Stimulated activated CD8-positive, alpha-beta memory T cell treated with anti-CD3 and anti-CD28 coated beads, Interleukin-7, amount 100 ng/mL, for 1 hour (primary cell): Measurements from ENCODE around the gene SNX27.
"Not testable (repeated sequence)": the region's sequence is repeated elsewhere in the genome, so short reads cannot be mapped to it uniquely, and the experiment has no call there.

Source experiments
- DNase-seq, 2 donors: peaks; one replicate each; pipeline ENCODE4 v3.0.0-alpha.2; 2020; ENCODE audit warnings: low read depth in 2 of 2

Gene SNX27

DNA sequence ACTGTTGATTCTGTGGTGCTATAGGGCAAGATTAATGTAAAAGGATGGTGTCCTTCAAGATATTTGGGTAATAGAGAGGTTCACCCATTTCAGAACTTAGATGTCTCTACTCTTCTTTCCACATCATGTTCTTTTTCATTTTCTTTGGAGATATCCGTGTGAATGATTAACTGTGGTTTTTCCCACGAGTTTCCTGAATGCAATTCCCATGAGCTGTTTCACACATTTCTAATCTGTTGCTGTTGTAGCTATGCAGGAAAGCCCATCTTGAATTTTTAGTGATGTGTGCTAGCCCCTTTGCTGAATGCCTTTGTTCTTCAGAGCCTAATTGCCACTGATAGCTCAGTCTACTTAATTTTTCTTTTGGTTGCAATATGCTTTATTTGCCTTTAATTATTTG, 27.6 kb downstream of the SNX27 start:
- no peak for DNase-seq

DNA sequence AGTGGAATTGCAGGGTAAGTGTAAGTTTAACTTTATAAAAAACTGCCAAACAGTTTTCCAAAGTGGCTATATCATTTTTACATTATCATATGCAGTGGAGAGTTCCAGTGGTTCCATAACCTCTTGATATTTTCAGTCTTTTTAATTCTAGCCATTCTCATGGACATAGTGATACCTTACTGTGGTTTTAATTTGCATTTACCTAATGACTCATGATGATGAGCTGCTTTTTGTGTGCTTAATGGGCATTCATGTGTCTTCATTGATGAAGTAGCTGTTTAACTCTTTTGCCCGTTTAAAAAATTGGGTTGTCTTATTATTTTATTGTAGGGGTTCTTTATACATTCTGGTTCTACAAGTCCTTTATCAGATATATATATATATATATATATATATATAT, 29.4 kb downstream of the SNX27 start:
- no peak for DNase-seq

DNA sequence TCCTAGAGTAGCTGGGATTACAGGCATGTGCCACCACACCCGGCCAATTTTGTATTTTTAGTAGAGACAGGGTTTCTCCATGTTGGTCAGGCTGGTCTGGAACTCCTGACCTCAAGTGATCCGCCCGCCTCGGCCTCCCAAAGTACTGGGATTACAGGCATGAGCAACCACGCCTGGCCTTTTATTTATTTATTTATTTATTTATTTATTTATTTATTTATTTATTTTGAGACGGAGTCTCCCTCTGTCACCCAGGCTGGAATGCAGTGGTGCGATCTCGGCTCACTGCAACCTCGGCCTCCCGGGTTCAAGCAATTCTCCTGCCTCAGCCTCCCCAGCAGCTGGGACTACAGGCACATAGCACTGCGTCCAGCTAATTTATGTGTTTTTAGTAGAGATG, 31.2 kb downstream of the SNX27 start:
- DNase-seq: not testable (repeated sequence)

DNA sequence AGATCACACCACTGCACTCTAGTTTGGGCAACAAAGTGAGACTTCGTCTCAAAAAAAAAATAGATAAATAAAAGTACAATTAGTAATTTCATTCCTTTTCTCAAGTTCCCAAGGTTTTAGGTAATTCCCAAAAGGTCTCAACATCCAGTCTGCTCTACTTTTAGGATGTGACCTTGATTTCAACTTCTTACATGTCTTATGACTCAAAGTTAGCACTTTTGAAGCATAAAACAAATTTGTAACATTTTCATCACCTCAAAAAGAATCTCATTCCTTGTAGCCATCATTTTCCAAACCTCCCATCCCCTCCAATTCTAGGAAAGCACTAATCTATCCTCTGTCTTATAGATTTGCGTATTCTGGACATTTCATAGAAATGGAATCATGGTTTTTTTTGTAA, 32.2 kb downstream of the SNX27 start:
- no peak for DNase-seq

DNA sequence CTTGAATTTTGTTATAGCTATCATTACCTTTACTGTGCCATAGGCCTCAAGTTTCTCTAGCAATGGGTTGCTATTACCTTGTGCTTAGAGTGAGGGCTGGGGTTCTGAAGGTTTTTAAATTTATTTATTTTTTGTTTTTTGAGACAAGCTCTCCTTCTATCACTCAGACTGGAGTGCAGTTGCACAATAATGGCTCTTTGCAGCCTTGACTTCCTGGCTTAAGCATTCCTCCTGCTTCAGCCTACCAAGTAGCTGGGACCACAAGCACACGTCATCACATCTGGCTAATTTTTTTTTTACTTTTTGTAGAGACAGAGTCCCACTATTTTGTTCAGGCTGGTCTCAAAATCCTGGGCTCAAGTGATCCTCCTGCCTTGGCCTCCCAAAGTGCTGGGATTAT, 41.5 kb downstream of the SNX27 start:
- DNase-seq: no peak

DNA sequence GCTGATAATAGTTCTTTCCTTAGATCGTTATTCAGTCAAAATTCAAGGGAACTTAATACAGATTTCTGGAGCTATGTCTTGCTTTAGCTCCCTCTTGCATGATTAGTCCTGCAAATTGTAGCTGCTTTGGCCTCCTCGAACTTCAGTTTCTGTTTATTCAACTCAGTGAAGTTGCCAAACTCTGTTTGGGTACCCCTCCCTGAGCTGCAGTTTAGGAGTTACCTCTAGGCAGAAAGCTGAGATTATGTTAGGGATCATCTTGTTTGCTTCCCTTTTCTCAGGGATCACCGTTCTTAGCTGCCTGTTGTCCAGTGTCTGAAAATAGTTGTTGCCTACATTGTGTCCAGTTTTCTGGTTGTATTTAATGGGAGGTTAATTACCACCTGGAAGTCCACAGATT, 43.5 kb downstream of the SNX27 start:
- no peak for DNase-seq

DNA sequence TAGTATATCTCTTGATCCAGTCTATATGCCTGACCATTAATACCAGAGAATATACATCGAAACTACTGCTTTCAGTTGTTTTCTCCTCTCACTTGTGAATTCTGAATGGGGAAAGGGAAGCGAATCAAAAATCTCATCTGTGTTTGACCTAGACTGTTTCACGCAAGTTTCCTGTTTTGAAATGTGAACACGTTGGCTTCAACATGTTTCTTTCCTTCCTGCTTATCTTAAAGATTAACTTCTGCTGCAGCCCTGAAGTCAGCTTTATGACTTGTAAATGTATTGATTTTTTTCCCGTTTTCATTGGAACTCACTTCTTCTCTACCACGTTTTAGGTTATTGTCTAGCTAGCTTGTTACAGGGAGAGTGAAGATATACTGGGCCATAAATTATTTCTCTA, 49.9 kb downstream of the SNX27 start:
- DNase-seq: no peak

DNA sequence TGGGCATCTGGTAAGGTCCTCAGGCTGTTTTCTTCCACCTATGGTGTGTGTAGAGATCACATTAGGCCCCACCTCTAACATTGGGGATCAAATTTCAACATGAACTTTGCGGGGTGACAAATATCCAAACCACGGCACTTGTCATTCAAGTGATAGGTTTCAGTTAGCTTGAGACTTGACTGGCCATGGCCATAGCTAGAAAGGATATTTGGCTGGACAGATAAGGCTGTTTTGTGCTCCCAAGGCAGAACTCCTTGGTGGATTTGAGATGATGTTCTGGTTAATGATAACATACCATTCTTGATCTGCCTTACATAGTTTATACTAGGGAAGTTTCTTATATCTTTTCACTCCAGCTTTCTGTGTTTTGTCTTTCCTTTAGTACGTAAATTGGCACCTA, 56.2 kb downstream of the SNX27 start:
- no peak for DNase-seq

DNA sequence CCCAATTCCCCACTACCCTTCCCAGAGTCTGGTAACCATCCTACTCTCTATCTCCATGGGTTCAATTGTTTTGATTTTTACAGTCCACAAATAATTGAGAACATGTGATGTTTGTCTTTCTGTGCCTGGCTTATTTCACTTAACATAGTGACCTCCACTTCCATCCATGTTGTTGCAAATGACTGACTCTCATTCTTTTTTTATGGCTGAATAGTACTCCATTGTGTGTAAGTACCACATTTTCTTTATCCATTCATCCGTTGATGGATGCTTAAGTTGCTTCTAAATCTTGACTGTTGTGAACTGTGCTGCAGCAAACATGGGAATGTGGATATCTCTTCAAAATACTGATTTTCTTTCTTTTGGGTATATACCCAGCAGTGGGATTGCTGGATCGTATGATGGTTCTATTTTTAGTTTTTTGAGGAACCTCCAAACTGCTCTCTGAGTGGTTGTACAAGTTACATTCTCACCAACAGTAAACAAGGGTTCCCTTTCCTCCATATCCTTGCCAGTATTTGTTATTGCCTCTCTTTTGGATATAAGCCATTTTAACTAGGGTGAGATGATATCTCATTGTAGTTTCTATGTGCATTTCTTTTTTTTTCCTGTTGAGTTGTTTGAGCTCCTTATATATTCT, 58.3 kb downstream of the SNX27 start:
- not testable (repeated sequence) for DNase-seq

DNA sequence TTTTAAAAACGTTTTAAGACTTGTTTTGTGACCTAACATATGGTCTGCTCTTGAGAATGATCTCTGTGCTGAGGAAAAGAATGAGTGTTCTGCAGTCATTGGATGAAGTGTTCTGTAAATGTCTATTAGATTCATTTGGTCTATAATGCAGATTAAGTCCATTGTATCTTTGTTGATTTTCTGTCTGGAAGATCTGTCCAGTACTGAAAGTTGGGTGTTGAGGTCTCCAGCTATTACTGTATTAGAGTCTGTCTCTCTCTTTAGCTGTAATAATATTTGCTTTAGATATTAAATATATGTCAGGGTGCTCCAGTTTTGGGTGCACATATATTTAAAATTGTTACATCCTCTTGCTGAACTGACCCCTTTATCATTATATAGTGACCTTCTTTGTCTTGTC, 61.6 kb downstream of the SNX27 start:
- DNase-seq: no peak

DNA sequence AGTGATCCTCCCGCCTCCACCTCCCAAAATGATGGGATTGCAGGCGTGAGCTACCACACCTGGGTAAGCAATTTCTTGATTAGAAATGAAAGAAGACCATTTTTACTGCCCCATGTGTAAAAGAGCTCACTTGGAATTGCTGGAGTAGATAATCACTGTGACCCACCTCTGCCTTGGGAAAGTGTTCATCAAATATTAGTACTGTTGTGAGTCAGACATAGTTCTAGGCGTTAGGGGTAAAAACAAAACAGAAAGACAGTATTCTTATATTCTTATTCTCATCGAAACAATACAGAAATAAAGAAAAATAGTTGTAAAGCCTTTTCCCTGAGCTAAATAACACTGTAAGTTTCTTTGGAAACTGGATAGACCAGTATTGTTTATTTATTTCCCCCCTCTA, 68.5 kb downstream of the SNX27 start:
- DNase-seq: no peak

DNA sequence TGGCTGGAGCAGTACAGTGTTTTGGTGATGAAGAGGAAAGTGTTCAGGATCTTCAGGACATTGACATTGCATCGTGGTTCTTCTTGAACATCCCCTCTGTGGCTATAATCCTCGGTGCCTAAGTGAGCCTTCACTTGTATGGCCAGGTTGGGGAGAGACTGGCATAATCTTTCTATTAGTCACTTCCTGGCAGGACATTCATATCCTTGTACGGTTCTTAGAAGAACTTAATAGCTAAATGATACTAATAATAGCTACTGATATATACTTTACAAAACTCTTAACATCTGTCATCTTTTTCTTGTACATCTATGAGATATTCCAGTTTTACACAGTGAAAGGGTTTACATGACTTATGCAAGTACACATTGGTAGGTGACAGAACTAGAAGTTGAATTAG, 69.0 kb downstream of the SNX27 start:
- no peak for DNase-seq

DNA sequence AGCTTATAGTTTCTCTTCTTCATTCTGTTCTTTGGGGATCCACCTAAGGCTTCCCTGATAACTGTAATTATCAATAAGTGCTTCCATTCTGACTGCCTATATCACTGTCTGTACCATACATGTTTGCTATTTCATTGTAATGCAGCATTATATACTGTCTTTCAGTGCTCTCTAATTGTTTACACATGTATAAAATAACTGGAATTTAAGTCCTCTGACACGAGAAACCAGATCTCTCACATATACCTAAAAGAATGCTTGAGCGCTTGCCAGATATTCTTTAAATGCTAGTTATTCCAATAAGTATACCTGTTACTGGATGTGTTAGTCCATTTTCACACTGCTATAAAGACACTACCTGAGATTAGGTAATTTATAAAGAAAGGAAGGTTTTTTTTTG, 70.1 kb downstream of the SNX27 start:
- no peak for DNase-seq

DNA sequence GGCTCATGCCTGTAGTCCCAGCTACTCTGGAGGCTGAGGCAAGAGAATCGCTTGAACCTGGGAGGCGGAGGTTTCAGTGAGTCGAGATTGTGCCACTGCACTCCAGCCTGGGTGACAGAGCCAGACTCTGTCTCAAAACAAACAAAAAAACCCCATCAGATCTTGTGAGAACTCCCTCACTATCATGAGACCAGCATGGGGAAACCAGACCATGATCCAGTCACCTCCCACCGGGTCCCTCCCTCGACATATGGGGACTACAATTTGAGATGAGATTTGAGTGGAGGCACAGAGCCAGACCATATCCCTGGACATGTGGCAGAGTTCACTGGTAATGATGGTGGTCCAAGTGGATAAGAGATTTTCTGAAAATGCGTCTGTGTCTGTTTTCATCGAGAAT, 71.1 kb downstream of the SNX27 start:
- DNase-seq: not testable (repeated sequence)

DNA sequence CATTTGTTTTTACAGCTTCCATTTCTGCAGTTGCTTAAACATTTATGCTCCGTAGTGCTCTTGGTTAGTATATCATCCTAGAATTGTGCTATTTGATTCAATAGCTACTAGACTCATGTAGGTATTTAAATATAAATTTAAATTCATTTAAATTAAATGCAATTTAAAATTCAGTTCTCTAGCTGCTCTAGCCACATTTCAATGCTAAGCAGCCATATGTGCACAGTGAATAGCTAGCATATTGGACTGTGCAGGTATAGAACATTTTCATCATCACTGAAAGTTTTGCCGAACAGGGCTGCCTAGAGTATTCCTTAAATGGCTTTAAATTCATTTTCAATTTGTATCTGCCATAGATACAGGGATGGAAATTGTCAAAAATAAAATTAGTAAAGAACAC, 72.3 kb downstream of the SNX27 start:
- DNase-seq: no peak

DNA sequence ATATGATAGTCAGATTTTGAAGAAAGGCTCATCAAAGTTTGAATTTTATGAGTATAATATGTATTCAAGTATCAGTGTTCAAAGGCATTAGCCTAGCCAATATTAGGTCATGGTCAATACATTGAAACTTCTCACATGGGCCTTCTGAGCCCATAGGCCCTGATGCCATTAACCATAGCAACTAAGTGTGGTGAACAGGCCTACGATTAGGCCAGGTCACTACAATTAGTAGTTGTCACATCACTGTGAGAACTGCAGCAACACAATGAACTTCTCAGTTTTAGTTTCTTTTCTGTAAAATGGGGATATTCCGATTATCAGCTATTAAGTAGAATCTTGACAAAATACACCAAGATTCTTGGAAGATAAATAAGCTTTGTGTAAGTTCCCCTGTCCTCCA, 74.7 kb downstream of the SNX27 start:
- DNase-seq: no peak

DNA sequence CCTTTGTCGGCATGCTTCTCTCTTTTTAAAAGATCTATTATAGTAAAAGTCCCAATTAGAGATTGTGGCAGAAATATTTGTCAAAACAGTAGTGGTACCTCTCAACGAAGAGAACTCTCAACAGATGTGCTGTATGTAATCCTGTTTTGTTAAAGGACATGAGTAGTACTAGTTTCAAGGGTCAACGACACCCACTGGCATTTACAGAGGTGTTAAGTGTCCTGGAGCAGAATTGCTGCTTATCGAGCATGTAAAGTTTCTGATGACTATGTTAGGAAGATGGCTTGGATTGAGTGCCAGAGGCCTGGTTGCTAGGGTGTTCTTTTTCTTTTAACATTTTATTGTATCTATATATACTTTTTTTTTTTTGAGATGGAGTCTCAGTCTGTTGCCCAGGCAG, 77.6 kb downstream of the SNX27 start:
- DNase-seq: no peak

DNA sequence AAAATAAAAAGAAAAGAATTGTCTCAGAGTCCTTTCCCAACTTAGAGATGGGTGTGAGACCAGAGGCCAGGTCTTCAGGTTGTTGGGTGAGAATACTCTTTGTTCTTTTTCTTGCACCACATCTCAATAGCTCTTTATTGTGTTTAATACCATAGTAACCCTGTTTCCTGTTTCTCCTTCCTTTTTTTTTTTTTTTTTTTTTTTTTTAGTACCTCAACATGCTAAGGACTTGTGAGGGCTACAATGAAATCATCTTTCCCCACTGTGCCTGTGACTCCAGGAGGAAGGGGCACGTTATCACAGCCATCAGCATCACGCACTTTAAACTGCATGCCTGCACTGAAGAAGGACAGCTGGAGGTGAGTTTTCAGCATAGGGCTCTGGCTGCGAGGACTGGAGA, 80.4 kb downstream of the SNX27 start:
- DNase-seq: no peak

DNA sequence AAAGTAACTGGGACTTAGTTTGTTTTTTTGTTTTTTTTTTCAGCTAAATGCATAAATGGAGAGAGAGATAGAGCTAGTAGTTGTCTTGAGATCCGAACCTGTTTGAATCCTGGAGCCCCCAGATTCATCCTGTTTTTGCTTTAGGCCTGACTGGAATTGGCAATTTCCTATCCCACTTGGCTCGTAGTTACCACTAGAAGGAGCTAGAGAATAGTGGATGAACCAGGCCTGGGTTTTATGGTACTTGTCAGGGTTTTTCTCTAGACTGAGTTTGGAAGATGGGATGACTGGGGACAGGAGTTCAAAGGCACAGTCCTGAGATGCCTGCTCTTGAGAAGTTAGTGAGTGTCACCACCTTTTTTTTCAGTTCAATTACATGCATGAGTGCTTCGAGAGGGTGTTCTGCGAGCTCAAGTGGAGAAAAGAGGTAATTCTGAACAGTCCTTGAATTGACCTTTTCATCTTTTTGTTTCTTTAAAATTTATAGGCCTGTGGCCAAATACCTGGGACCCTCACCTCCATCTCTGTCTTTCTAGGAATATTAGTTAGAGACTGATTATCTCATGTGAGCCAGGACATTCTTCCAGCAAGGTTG, 81.3 kb downstream of the SNX27 start:
- no peak for DNase-seq

DNA sequence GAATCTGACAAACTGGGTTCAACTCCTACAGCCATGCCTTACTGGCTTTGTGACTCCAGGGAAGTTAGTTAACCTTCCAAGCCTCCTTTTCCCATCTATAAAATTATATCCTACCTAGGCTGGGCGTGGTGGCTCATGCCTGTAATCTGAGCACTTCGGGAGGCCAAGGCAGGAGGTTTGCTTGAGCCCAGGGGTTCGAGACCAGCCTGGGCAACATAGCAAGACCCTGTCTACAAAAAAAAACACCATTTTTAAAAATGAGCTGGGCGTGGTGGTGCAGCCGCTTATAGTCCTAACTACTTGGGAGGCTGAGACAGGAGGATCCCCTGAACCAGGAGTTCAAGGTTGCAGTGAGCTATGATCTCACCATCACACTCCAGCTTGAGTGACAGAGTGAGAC, 89.7 kb downstream of the SNX27 start:
- no peak for DNase-seq

DNA sequence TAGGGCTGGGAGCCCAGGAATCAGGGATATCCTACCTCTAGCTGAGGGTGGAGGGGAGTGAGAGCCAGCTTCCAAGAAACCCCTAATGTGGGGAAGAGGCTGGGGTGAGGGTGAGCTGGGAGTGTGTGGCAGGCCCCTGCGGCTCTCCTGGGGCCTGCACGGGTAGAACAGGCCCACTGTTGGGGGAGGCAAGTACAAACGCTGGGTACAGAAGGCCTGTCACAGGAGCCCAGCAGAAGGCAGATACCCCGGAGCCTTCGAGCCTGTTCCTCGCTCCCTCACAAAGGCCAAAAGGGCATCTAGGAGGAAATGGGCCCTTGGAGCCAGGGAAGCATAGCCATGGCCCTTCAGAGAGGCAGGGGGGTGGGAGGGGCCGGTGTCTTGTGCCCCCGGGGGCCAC, 91.1 kb downstream of the SNX27 start:
- DNase-seq: no peak

DNA sequence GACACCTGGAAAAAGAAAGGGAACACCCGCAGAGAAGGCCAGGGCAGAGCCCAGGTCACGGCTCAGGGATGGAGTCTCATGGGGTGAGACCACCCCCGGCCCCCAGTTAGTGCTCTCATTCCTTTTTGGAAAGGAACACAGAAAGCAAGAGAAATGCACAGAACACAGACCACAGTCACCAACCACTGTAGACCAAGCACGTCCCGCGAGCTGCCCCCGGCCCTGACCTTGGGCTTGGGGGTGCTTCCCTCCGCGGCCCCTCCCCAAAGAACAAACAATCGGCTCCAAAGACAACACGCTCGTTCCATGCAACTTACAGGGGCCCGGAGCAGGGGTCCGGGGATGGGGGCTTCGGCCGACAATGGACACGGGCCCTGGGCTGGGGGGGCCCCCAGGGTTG, 92.0 kb downstream of the SNX27 start:
- no peak for DNase-seq

DNA sequence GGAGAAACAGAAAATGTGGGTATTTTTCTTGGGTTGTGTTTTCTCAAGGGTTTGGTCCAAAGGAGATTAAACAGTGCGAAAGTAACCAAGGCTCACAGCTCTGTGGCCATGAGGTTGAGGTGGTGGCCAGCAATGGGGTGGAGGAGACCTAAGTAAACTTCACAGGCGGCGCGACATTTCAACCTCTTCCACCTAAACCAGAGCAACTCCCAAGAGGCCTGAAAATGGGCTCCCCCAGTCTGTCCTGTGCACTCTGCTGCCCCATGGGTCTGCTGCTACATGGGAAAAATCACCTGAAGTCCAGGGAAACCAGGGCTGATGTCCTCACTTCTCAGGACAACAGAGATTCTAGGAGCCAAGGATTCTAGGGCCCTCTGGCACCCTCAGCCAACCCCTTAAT, 92.4 kb downstream of the SNX27 start:
- DNase-seq: no peak

DNA sequence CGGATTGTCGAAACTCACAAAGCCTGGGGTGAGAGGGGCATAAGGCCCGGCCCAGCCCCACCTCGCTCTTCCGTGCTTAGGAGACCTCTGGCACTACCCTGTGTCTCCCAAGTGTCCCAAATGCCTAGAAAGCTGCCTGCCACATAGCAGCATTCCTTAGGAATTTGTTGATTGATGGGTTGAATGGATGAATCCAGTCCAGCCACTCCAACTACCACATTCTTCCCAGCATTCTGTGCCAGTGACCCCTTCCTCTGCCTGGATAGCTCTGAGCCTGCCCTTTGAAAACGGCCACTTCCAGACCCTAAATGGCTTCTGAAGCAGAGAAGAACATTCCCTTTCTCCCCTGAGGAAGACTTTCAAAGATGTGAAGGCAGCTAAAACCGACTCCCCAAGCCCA, 93.3 kb downstream of the SNX27 start:
- no peak for DNase-seq
